Ovary (tissue), 9 donors: Measurements from ENCODE around the gene FANCI. TPM values are rescaled to one million over a fixed set of nuclear protein-coding genes. Genes with fewer than 3 reads are reported as not detected.

Source experiments
- DNase-seq, 5 donors: peaks; one replicate each; pipeline ENCODE4 v3.0.0-alpha.2; 2019 to 2020
- H3K27ac ChIP-seq, 2 donors: fragments of 200-600 bp; one replicate each; pipeline versions ENCODE4 v1.5.1 to v1.8.0; 2019 to 2022
- H3K27me3 ChIP-seq: fragments of 200-600 bp; one replicate; pipeline ENCODE4 v1.8.0; 2022
- H3K36me3 ChIP-seq: fragments of 200-600 bp; sonication (generic); one replicate; pipeline ENCODE4 v1.5.1; 2019
- H3K4me1 ChIP-seq: one replicate; pipeline ENCODE4 v1.8.1; 2013; ENCODE audit warnings: mild to moderate bottlenecking, moderate library complexity; ENCODE audit not compliant: insufficient read depth
- H3K4me3 ChIP-seq: fragments of 200-600 bp; sonication (generic); one replicate; pipeline ENCODE4 v1.5.1; 2017
- H3K9me3 ChIP-seq, 2 donors: fragments of 200-600 bp in 1 of 2; sonication (generic) in 1 of 2; one replicate each; pipeline versions ENCODE4 v1.5.1 to v1.8.1; 2013 to 2019; ENCODE audit warnings: mild to moderate bottlenecking in 1 of 2, moderate library complexity in 1 of 2
- CTCF ChIP-seq, 3 donors: fragments of 450-650 bp in 2 of 3; fragments of 200-600 bp in 1 of 3; IDR thresholded peaks; one replicate each; pipeline versions ENCODE4 v1.5.1 to v1.8.0; 2016 to 2022; ENCODE audit warnings: antibody characterized with exemption in 3 of 3, mild to moderate bottlenecking in 1 of 3
- EP300 ChIP-seq: sonication (generic); formaldehyde crosslinking; IDR thresholded peaks from one replicate; pipeline ENCODE4 v1.6.1; 2017; ENCODE audit warnings: antibody characterized with exemption
- POLR2A ChIP-seq: fragments of 450-650 bp; IDR thresholded peaks from one replicate; pipeline ENCODE4 v1.6.1; 2017; ENCODE audit warnings: antibody characterized with exemption, mild to moderate bottlenecking, moderate library complexity
- WGBS, 3 donors: extraction: QIAGEN DNeasy Blood & Tissue Kit in 1 of 3; methylation state at CpG; one replicate each; pipeline versions ENCODE4 v1.1.5 to v1.1.7; 2013 to 2017; 5-methylcytosine and 5-hydroxymethylcytosine counted together
- intact Hi-C, 4 donors: fragments of 100-400 bp; cut with DNase I; formaldehyde crosslinking; loops; one replicate each; pipeline versions ENCODE4 v1.11.0 to v1.15.1; 2022 to 2023
- polyA plus RNA-seq, 2 donors: library from polyadenylated mRNA; stranded (reverse); fragments of 200-250 nt in 1 of 2; fragments of 350-450 nt in 1 of 2; fragmentation: Illumina TruSeq in 1 of 2; extraction: RNeasy Lipid Tissue Mini Kit (QIAGEN cat#74804) in 1 of 2; gene quantifications; one replicate each; pipeline ENCODE4 v1.2.3, GENCODE V29; 2013 to 2014
- total RNA-seq, 7 donors: library from RNA; depleted of rRNA in 2 of 7; stranded (reverse); fragments of >200 nt in 2 of 7; fragmentation: NEBNext Ultra II Directional in 3 of 7; extraction: Animal tissue kit (Norgen Biotek cat#: 25700) in 3 of 7; gene quantifications; one replicate each; pipeline versions ENCODE4 v1.1.0 to v1.2.4, GENCODE V29; 2016 to 2023
- donor health status: DM: no; HTN: no; CAD: no; lungs with moderate emphysema.
- donor health status: DM: no; HTN: no; CAD: no.
- donor health status: Bipolar disorder and iron deficiency.
- donor health status: DM: yes; HTN: yes; CAD: no.
- donor health status: DM: no; HTN: no; CAD: no.
- donor health status: DM: yes; HTN: yes; CAD: no.

FANCI gene
- total and polyA plus RNA-seq, 9 donors = 2.9 to 11.7 (median 4.6) TPM

GRCh38 chr15:89330119-89330518 lies 86.3 kb downstream of the FANCI start:
- Histone ChIP-seq H3K9me3 (no peaks in the 10 kb centered on the region), H3K27me3 (no peaks in the 10 kb centered on the region), H3K27ac (no peak overlapping the region), H3K4me1 (peaks cover 5% of the 10 kb centered on the region), H3K36me3 (no peaks in the 10 kb centered on the region), H3K4me3 (no peak overlapping the region)
- DNase-seq = no peak
- intact Hi-C loops = loop anchor here in 1 of 4 donors (10.0 kb wide), 1 partner anchor 125 kb away; no protein-coding TSS in a partner anchor
- 91 to 93% (median 92%) methylated on average over 6 of the region's 6 CpGs for WGBS, 3 donors
- TF ChIP-seq POLR2A (no peak), EP300 (no peak), CTCF (IDR thresholded peaks at IDR 0.05) (no peak)

DNA sequence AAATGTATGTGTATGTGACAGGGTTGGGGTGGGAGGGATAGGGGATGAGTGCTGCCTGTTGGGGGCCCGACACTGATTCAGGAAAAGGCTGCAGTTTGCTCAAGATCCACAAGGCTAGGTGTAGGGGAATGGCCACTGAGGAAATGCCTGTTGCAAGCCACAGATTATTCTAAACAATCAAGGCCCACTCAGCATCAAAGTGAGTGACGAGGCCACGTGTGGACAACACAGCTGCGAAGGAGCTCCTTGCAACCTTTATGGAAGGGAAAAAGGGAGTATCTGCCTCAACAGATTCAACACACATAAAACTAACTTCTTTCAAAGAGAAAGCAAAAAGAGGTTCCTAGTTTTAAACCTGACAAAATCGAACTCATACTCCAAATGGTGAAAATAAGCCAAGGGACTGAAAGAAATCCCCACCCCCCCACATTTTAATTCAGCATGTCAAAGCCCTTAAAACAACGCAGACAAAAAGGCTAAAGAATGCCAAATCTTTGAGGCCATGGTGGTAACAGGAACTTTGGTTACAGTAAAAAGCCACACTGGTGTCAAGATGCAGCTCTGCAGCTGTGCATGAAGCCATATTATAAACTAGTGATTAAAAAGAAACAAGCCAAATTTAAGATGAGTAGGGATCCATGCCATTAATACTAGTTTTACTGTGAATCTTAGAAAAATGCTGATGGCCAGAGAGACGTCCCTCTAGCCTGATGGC lies 87.3 kb downstream of the FANCI start:
- intact Hi-C loops = loop anchor here in 1 of 4 donors (10.0 kb wide), 1 partner anchor 126 kb away; no protein-coding TSS in a partner anchor
- Histone ChIP-seq H3K9me3 (no peaks in the 10 kb centered on the region), H3K27me3 (no peaks in the 10 kb centered on the region), H3K4me3 (no peak overlapping the region), H3K27ac (no peak overlapping the region), H3K36me3 (no peaks in the 10 kb centered on the region), H3K4me1 (peaks cover 5% of the 10 kb centered on the region)
- WGBS, 3 donors = 71 to 81% (median 76%) methylated on average over 7 of the region's 7 CpGs
- no peak for DNase-seq
- TF ChIP-seq CTCF (IDR thresholded peaks at IDR 0.05) (no peak), EP300 (no peak), POLR2A (no peak)

DNA sequence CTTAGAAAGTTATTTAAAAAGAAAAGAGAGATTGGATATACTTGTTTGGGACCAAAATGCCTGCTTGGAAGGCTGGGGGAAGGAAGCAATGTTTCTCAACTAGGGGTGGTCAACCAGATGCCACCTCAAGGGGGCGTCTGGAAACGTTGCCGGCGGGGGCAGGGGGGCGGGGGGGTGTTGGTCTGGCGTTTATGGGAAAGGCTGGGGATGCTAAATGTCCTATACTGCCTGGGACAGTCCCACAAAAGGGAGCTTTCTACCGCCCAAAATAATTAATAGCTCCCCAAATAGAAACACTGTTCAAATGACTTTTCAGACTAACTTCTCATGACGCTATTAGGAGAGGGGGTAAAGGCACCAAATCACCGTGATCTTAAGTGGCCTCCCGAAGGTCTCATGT lies 88.7 kb downstream of the FANCI start:
- WGBS, 3 donors = 26 to 35% (median 31%) methylated on average over 10 of the region's 10 CpGs
- no peak for DNase-seq
- Histone ChIP-seq H3K4me3 (no peak overlapping the region), H3K27ac (no peak overlapping the region), H3K4me1 (peaks cover 5% of the 10 kb centered on the region), H3K9me3 (no peaks in the 10 kb centered on the region), H3K27me3 (no peaks in the 10 kb centered on the region), H3K36me3 (no peaks in the 10 kb centered on the region)
- intact Hi-C loops = loop anchor here in 1 of 4 donors (10.0 kb wide), 1 partner anchor 128 kb away; no protein-coding TSS in a partner anchor
- no peak for TF ChIP-seq POLR2A
- TF ChIP-seq EP300 = no peak
- TF ChIP-seq CTCF (IDR thresholded peaks at IDR 0.05) = no peak

DNA sequence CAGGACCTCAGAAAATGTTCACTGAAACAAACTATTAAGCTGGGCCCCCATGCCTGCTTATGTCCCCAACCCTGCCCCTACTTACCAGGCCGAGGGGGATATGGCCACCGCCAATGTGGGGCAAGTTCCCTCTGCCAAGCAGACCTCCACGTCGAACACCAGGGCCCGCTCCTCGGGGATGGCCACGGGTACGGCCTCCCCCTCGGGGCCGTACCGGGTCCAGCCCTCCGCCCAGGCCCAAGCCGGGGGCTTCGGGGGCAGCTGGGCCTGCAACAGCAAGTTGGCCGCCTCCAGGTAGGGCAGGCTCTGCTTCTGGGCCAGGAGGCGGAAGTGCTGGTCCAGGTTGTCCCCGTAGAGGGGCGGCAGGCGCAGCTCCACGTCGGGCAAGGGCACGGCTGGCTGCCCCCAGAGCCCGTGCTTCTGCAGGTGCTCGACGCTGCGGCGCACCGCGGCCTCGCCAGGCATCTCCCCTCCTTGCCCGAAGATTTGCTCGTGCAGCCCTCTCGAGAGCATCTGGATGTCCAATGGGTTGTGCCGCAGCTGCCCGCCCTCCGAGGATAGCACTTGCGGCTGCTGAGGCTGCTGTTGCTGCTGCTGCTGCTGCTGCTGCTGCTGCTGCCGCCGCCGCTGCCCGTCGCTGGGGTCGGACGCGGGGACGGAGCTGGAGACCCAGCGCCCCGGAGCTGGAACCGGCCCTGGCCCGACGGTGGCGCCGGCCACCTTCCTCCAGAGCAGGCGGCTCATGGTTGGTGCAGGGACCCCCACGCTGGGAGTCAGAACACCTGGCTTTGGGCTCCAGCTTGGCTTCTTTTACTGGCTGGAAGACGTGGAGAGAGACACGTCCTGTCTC lies 89.5 kb downstream of the FANCI start:
- Histone ChIP-seq H3K27ac (no peak overlapping the region), H3K9me3 (no peaks in the 10 kb centered on the region), H3K4me1 (peaks cover 5% of the 10 kb centered on the region), H3K27me3 (no peaks in the 10 kb centered on the region), H3K4me3 (peak overlapping the region; percentile 66), H3K36me3 (no peaks in the 10 kb centered on the region)
- WGBS, 3 donors = 84 to 85% (median 84%) methylated on average over 52 to 57 of the region's 57 CpGs
- intact Hi-C loops = loop anchor here in 1 of 4 donors (10.0 kb wide), 1 partner anchor 128 kb away; no protein-coding TSS in a partner anchor
- TF ChIP-seq EP300 (no peak), CTCF (IDR thresholded peaks at IDR 0.05) (no peak), POLR2A (no peak)
- peak in 4 of 5 donors; percentile 14 to 49 (median 42) for DNase-seq
